HL-60 (cell line): ENCODE measurements around the gene VPS13C.

Experiments used
- CTCF ChIP-seq: IDR thresholded peaks from one replicate; pipeline ENCODE4 v1.5.1; 2011; ENCODE audit warnings: low read length, control low read depth, inconsistent platforms; ENCODE audit not compliant: insufficient read depth
- GABPA ChIP-seq: IDR thresholded peaks from 2 replicates; pipeline ENCODE4 v1.6.1; 2012; ENCODE audit warnings: low read depth

GRCh38 chr15:61893146-61893545 is 167.1 kb downstream of the VPS13C start:
- TF ChIP-seq CTCF = no peak
- TF ChIP-seq GABPA = no peak
